Measurements from ENCODE around the gene ETFA.

GRCh38 chr15:76296849-76297248 is 14.4 kb downstream of the ETFA start:
- TF ChIP-seq POLR2A (IDR thresholded peaks at IDR 0.05) (no peak), CTCF (IDR thresholded peaks at IDR 0.05) (no peak)

Measured in esophagus squamous epithelium (tissue), 4 donors.